GM21737 (cell line): ENCODE measurements around the gene TGM6.

Experiments
- ATAC-seq: cut with Tn5 transposase; IDR thresholded peaks from one replicate; pipeline ENCODE4 v1.9.1; 2021; ENCODE audit warnings: mild to moderate bottlenecking, moderate library complexity; ENCODE audit not compliant: unreplicated experiment

TGM6 gene

GRCh38 chr20:2480381-2480780 lies 99.7 kb downstream of the TGM6 start:
- no peak for ATAC-seq
